GM19324 (cell line): ENCODE measurements around the gene FRMPD2.
"Not testable (repeated sequence)": the region's sequence is repeated elsewhere in the genome, so short reads cannot be mapped to it uniquely, and the experiment has no call there.

Source experiments
- ATAC-seq: cut with Tn5 transposase; IDR thresholded peaks from one replicate; pipeline ENCODE4 v1.9.1; 2021; ENCODE audit warnings: mild to moderate bottlenecking, moderate library complexity; ENCODE audit not compliant: unreplicated experiment, low FRiP score

The FRMPD2 gene

DNA sequence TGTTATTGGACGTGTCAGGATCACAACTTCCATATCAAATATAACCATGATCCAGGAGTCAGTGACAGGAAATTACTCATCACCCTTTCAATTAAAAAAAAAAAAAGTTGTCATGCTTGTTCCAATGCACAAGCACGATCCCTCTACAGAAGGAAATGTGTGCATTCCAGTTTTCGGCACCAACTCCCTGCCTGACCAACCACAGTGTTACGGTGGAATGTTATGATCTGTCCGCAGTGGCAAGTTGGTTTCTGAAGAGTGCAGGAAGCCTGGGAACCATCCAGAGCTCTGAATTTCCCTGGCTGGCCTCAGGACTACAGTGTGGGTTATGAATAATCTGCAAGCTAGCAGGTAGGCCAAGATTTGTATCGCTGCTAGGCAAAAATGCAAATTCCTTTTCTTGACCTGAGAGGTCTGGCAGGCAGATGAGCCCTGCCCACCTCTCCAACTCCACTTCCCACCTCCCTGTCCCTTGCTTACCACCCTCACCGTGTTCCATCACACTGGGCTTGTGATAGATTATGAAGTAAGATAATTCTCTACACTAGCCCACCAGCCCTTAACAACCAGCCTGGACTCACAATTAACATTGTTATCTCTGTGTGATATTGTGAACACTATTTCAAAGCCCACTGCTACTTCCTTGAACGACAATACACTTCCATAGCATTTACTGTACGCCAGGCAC lies 20.4 kb downstream of the FRMPD2 start:
- ATAC-seq, result no peak

DNA sequence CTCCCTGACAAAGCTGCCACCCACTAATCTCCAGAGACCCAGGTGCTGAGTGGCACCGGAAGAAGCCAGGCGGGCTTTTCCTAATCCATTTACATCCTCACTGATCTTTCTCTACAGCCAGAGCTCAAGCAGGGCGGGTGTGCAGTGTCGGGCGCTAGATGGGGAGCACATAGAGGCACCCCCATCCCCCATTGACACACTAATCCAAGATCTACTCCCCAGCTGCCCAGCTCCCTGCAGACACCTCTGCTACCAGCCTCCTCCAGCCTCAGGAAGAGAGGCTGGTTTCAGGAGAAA lies 22.2 kb downstream of the FRMPD2 start:
- ATAC-seq, result no peak

DNA sequence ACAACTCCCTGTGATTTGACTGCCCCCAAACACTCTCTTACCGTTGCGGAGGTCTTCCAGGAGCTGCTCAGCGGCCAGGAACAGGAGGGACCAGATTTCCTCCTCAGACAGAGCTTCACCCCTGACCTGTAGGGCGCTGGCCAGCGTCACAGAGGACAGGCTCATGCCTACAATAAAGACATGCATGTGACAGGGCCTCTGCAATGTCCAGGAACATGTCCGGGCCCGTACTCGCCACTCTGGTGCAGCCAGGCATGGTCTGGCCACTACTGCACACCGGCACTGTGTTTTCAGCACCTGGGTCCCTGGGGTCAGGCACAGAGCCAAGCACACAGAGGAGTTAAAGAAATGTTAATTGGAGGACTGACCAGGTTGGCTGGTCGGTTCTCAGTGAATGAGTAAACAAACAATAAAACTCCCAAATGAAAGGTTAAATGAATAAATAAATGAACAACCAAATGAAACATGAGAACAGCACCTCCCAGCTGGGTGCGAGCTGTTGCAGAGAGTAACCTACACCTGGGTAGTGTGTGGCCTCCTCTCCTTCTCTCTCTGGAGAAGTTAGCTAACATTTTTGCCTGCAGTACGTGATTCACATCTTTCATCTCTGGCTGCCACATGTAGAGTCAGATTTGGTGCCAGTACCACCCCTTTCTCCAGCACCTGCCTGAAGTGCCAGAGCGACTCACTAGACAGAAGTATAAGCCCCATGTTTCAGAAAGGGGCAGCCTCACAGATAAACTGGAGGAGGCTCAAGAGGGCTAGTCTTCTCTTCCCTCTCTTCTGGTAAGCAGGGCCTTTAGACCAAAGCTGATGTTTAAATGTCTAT lies 22.8 kb downstream of the FRMPD2 start:
- no peak for ATAC-seq

DNA sequence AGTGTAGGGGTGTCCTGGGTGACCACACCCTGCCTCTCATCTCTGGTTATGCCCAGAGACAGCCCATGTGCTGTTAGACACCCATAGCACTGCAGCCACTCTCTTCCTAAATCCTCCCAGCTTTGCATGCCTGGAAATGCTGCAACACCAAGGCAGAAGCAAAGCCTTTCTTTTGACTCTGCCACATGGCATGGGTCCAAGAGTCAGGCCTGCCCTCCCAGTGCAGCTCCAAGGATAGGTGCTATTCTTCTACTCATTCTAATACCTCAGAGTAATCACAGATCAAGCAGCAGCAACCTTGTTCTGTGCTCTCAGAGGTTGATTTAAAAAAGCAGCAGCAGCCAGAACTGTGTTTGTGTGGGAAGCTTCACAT lies 23.4 kb downstream of the FRMPD2 start:
- no peak for ATAC-seq

DNA sequence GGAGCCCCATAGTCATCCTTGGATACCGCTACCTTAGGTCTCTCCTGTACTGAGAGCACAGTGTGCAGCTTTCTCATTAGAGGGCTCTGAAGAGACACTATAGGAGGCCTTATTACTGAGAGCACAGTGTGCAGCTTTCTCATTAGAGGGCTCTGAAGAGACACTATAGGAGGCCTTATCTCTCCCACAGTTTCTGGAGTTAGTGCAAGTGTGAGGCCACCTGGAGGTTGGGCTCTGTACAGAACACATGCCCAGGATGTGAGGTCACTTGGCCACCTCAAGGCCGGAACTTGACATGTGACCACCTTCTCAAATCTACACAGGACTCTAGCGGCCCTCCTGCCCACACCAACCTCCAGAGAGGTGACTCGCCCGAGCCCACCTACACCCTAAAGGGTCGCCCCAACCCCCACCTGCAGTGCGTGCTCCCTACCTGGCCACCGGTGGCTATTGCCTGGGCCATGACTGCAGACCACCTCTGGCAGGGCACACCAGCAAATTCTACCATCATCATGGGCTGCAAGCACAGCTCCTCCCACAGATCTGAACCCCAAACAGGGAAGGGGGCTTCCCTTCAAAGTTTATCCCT lies 24.6 kb downstream of the FRMPD2 start:
- ATAC-seq, result no peak

DNA sequence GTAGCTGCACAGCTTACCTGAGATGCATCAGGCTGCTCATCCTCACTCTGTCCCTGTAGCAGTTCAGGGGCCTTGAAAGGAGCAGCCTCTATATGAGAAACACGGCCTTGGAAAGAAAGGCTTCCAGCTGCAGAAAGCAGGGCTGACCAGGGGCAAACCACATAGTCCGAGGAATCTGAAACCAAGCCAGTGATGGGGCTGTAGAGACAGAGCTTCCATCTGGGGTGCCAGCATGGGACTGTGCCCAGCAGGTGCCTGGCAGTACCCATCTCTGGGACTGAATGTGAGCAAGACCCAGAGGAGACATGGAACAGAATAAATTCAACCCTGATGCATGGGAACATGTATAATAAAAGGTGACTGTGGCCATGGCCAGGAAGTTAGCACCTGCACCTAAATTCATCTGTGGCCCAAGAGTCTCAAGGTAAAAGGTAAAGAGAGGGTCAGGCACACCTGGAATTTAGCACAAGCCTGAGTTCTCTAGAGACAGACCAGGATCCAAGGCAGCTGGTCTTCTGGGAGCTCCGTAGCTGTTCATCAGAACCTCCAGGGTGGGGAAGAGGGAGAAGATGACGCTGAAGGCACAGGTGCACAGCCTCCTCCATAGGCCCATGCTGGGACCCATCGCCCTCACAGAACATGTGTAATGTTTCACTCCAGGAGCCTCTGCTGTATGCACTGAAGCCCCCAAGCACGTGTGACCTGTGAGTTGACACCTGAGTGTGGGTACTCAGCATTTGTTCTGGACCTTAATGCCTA lies 25.3 kb downstream of the FRMPD2 start:
- no peak for ATAC-seq

DNA sequence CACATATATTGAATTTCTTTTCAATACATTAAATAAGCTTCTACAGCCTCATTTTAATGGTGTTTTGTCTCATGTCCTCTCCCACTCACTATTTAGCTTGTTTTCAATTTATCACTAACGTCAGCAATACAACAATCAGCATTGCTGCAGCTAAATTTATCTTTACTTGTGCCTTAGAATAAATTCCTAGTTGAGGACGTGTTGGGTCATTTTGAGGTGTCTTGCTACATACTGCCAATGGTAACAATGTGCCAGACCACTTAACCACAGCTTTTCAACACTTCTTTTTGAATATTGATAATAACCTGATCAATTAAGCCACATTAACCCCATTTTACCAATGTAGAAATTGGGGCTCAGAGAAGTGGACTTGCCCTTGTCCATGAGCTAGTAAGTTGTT lies 26.0 kb downstream of the FRMPD2 start:
- ATAC-seq, result no peak

DNA sequence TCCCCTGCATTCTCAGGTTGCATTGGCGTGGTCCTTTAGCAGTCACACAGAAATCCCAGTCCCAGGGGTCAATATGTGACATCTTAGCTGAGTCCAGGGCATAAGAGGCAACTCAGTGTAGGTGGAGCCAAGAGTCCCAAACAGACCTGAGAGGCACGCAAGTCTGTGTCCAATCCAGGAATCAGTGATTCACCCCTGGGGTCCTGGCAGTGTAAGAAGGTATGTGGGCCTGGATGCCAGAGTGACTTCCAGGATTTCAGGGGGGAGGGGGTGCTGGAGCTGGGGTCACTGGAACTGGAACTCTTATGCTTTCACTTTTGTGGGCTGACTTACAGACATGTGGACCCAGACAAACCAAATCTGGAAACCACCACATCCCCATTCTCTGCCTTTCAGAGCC lies 26.8 kb downstream of the FRMPD2 start:
- ATAC-seq, result no peak

DNA sequence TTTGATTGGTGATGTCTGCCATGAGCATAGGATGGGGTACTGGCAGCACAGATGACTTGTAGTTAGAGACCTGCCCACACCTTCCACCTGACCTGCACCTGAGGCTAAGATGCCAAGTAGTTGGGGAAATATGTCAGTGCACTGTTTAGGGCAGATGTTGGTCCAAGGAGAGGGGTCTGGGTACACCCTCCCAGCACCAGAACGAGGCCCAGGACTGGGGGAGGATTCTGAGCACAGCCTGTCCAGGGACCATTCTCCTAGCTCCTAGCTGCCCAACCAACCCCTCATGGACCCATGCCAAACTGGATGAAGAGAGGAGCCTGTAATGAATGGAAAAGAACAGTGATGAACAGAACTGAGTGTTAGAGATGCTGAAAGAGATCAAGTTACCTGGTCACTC lies 28.0 kb downstream of the FRMPD2 start:
- no peak for ATAC-seq

DNA sequence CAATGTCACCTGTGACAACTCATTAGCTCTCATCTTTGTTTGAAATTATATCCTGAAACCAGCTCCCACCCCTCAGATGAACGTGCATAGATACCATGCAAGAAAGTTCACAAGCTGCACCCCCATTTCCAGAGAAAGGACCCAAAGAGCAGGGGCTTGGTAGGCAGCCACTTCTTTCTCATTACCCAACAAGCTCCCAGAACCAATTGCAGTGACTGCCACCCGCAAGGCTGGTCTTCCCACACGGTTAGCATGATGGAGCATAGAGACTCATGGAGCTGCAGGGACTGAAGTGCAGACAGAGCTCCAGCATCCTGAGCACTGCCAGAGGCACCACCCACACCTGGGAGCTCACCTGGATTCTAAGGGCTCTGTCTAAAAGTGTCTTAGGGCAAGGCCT lies 28.5 kb downstream of the FRMPD2 start:
- no peak for ATAC-seq

DNA sequence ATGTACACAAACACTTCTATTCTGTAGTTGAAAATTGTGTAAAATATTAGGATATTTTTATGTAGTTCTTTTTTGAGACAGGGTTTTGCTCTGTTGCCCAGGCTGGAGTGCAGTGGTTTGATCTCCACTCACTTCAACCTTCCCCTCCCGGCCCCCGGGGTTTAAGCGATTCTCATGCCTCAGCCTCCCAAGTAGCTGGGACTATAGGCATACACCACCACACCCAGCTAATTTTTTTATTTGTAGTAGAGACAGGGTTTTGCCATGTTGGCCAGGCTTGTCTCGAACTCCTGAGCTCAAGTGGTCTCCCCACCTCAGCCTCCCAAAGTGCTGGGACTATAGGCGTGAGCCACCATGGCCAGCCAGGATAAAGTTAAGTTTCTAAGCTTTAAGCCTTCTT lies 30.6 kb downstream of the FRMPD2 start:
- not testable (repeated sequence) for ATAC-seq

DNA sequence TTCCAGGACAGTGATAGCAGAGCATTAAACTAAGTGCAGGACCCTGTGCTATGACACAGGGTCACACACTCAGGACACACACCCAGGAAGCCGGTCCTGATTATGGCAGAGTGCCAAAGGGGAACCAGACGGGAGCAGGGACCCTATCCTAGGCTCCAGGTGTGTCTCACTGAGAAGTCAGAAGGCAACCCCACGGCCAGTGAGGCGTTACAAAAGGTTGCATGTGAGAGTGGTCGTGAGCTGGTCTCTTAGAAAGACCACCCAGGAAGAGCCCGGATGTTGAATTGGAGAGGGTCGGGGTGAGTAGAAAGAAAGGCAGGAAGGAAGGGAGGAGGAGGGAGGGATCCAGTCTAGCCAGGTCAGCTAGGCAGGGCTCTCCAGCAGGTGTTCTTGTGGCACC lies 31.0 kb downstream of the FRMPD2 start:
- no peak for ATAC-seq

DNA sequence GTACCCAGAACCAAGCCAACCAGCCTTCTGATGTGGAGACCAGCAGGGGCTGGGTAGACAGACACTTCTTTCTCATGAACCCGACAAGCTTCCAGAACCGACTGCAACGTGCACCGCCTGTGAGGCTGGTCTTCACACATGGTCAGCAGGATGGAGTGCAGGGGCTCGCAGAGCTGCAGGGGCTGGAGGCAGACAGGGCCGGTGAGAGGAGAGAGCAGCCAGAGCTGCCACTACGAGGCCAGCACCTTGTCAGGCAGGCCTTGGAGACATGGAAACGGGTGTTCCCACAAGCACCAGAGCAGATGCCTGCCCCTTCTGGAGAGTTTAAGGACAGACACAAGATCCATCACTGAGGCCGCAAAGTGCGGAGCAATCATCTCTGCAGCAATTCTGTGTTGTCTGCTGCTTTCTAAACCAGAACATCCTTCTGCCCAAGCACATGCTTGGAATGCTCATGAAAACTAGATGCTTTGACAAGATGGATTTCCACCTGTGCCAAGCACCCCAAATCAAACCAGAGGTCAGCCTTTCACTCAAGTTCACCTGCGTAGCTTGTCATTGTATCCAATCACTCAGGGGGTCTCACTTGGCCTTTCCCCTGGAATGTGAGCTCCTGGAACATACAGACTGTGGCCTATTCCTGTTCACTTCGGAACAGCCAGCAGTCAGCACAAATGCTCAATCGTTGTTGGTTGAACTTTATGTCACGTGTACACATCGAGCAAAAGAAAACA lies 32.2 kb downstream of the FRMPD2 start:
- ATAC-seq, result no peak

DNA sequence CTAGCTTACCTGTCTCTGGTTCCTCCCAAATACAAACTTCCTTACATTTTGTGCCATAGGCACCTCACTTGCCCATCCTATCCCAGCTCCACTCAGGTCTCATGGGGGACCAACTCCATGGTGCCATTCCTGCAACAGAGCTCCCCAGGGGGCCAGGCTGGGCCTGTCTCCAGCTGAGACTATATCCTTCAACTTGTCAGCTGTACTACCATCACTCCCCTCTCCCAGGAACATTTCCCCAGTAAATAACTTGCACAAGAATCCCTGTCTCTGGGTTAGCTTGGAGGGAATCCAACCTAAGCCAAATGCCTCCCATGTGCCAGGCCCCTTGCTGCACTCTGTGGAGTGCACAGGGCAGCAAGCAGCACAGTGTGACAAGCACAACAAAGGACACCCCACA lies 33.2 kb downstream of the FRMPD2 start:
- no peak for ATAC-seq

DNA sequence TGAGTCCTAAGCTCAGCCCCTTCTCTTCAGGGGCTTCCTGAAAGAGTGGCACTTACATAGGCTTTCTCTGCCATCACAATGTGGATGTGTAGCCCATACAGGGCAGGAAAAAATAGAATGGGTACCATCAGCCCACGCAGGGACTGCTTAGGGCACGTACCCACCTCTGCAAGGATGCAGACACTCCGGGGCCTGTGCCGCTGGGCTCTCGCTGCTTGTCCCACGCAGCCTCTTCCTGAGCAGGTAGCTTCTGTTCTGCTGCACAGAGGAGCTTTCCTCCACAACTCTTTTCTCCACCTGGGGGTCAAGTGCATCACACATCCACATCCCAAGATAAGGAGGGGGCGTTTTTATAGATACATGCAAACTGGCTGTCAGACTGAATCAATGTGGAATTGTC lies 34.3 kb downstream of the FRMPD2 start:
- no peak for ATAC-seq

DNA sequence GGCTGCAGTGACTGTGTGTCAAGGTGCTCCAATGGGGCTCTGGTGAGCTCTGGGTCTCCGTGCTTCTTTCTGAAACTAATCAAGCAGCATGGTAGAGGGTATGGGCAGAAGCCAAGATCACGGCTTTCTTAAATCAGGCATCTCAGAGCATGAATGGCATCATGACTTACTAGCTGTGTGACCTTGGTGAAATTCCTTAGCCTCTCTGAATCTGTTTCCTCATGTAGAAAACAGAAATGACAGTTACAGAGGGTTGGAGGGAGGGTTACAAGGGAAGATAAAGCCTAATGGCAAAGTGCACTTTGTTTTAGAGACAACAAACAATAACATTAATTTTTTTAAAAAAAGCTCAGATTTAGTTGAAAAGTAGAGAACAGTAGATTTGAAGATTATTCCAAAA lies 34.9 kb downstream of the FRMPD2 start:
- no peak for ATAC-seq

DNA sequence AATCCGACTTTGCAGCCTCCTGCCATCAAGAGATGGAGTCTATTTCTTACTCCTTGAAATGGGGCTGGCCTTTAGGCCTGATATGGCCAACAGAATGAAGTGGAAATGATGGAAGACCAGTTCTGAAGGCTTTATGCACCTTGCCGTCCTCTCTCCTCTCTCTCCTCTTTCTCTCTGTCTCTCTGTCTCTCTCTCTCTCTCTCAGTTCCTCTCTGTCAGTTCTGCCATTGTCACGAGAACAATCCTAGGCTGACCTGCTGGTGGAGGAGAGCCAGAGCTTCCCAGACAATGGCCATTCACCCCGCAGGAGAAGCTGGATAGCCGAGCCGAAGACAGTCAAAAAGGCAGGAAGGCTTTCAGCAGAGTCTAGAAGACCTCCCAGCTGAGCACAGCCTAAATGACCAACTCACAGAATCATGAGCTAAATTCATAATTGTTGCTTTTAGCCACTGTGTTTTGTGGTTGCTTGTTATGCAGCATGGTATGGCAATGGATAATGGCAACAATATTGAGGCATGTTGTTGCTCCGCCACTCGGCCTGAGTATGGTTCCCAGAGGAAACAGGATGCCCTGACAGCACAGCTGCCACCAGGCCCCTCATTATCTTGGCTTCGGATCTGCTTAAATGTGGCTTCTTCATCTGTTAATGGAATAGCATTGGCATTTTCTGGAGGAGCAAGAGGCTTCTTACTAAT lies 35.5 kb downstream of the FRMPD2 start:
- ATAC-seq, result no peak

DNA sequence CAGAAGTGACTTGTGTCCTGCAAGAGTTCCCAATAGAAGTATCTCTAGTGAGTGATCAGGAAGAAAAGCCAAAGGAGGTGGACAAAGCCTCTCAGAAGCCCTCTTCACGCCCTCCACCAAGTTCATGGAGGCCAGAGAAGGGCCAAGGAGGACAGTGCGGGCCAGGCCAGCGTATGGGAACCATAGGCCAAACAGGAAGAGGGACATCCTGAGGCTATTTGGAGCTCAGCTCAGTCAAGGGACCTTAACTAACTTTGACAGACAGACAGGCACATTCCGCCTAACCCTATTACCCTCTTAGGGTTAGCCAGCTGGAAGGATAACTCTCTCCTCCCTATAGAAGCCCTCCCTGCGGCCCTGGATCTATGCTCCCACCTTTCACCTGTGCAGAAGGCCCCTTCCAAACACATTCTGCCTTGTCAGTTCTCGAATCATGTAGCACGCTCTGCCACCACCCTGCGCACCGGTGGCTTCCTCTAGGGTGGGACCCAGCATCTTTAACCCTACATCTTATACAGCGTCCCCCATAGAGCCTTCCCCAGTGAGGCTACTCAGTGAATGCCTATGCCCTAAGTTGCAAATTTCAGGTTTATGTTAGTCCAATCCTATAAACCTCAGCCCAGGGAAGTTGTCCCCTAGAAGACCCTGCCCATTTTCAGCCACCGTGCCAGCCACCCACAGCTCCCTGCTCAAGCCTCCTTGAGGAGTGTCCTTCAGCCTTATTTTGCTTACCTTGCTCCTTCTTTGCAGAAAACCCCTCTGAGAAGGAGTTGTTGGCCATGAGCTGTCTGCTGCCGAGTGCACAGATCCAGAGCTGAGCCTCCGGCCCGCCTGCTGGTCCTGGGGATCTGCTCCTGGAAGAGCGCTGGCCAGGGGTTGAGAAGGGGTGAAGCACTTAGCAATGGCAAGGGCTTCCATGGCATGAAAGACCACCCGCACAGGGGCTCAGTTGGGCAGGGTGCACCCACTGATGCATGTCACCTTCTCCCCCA lies 36.9 kb downstream of the FRMPD2 start:
- no peak for ATAC-seq

DNA sequence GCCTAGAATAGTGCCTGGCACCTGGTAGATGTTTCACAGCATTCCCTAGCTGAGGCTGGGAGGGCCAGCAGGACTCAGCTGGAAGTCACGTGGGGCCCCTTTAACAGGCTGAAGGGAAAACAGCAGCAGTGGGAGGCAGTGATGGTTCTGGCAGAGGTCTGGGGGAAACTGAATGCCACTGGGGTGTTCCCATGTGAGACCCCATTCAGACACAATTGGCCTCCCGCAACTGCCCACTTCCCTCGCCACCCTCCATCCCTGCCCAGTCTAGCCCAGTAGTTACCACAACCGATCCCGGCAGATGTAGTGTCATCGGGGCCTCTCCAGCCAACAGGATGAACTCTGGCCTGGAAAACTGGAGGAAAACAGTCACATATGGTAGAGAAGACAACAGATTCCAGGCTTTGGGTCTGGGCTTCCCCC lies 38.3 kb downstream of the FRMPD2 start:
- ATAC-seq, result no peak
